Stimulated activated CD4-positive, alpha-beta T cell treated with anti-CD3 and anti-CD28 coated beads, Interleukin-2, amount 100 ng/mL, for 4 hours (primary cell): ENCODE measurements around the gene FBXW8.

Experiments
- DNase-seq: peaks from one replicate; pipeline ENCODE4 v3.0.0-alpha.2; 2020; ENCODE audit warnings: low read depth

The FBXW8 gene

DNA sequence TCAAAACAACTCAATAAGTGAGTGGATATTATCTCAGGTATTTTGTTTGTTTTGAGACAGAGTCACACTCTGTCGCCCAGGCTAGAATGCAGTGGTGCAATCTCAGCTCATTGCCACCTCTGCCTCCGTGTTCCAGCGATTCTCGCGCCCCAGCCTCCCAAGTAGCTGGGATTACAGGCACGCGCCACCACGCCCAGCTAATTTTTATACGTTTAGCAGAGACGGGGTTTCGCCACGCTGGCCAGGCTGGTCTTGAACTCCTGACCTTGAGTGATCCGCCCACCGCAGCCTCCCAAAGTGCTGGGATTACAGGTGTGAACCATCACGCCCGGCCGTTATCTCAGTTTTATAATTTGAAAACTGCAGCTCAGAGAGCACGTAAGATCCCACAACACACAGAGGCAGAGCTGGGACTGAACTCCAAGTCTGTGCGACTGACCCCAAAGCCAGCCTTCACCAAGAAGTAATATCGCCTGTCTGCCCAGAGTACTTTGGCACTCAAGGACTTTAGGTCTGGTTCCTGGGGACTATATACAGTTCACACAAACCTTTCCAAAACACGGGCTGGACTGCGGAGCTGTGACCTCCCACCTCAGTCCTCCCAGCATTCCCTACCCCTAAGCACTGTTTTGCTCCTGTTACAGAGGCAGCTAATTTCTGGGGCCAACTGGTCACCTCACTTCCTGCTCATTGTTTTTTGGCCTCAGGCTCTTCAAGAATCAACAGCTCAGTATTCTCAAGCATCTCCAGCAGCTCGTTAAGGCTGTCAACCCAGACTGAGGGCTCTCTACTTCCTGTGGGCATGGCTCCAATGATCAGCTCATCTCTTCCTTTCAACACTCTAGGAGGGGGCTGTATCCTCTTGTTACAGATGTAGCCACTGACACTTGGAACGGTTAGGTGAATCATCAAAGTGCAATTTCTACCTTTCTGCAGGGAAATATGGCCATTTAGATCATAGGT is 165.9 kb downstream of the FBXW8 start:
- DNase-seq = no peak

DNA sequence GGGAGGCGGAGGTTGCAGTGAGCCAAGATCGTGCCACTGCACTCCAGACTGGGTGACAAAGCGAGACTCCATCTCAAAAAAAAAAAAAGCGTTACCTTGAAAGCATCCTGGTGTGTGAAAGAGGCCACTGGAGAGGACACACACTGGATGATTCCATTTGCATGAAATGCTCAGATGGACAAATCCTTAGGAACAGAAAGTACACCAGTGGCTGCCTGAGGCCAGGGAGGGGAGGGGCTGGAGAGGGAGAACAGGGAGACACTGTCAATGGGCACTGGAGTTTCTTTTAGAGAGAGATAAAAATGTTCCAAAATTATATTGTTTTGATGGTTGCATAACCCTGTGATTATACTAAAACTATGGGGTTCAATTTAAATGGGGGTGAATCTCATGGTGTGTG is 168.7 kb downstream of the FBXW8 start:
- DNase-seq = no peak

GRCh38 chr12:117080661-117081144 is 170.0 kb downstream of the FBXW8 start:
- DNase-seq = no peak
